DMS53 (cell line): Measurements from ENCODE around the gene PRDM8.
"Not testable (repeated sequence)": the region's sequence is repeated elsewhere in the genome, so short reads cannot be mapped to it uniquely, and the experiment has no call there.

Experiments
- DNase-seq: peaks from one replicate; lab custom pipeline; 2025; lab: John Stamatoyannopoulos, UW

The PRDM8 gene

DNA sequence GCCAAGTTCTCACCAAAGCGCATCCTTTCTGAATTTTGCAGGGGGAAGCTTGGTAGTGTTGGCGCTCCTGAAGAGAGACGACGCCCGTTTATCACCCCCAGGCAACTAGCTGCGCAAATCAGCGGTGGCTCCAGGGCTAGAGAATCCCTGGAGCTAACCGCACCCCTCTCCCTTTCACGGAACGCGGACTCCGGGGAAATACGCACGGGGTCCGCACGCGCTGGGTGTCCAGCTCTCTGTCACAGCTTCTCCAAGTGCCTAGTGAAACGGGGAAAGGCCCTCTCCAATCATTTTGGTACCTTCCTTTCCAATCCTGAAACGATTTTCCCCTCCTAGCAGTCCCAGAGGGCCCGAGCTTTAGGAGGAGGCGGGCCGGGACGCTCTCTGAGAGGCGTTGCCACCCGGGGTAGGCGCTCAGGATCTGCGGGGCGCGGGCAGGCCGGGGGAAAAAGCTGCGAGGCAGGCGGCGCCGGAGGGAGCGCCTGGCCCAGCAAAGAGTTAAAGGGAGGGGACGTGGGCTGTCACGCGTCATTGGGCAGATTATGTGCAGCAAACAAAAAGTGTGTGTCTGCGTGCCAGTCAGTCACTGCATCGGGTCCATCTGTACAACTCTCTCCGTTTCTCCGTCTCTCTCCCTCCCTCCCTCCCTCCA lies at the start of gene PRDM8:
Gene PRDM8 (plus strand): TSS at position 582 of the 652 bp plus-strand sequence. CDS start 2,578 bp downstream, outside the sequence.
- peak; percentile 54 for DNase-seq

- no peak for DNase-seq
Measured at GRCh38 chr4:80150387-80151180, 46.7 kb upstream of the PRDM8 start.

GRCh38 chr4:80151981-80152380 lies 45.3 kb upstream of the PRDM8 start:
- no peak for DNase-seq

- DNase-seq, result no peak
Measured at GRCh38 chr4:80153874-80154544, 43.3 kb upstream of the PRDM8 start.

- DNase-seq, result no peak
Measured at GRCh38 chr4:80154545-80154933, 42.8 kb upstream of the PRDM8 start.

- DNase-seq, result no peak
Measured at GRCh38 chr4:80155316-80155982, 41.9 kb upstream of the PRDM8 start.

- no peak for DNase-seq
Measured at GRCh38 chr4:80156410-80156809, 40.9 kb upstream of the PRDM8 start.

DNA sequence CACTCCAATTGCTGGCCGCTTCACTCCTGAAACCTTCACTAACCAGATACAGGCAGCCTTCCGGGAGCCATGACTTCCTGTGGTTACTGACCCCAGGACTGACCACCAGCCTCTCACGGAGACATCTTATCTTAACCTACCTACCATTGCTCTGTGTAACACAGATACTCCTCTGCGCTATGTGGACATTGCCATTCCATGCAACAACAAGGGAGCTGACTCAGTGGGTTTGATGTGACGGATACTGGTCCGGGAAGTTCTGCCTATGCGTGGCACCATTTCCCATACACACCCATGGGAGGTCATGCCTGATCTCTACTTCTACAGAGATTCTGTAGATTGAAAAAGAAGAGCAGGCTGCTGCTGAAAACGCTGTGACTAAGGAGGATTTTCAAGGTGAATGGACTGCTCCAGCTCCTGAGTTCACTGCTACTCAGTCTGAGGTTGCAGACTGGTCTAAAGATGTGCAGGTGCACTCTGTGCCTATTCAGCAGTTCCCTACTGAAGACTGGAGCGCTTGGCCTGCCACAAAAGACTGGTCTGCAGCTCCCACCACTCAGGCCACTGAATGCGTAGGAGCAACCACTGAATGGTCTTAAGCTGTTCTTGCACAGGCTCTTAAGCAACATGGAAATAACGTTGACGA lies 35.8 kb upstream of the PRDM8 start:
- peak; percentile 2 for DNase-seq

DNA sequence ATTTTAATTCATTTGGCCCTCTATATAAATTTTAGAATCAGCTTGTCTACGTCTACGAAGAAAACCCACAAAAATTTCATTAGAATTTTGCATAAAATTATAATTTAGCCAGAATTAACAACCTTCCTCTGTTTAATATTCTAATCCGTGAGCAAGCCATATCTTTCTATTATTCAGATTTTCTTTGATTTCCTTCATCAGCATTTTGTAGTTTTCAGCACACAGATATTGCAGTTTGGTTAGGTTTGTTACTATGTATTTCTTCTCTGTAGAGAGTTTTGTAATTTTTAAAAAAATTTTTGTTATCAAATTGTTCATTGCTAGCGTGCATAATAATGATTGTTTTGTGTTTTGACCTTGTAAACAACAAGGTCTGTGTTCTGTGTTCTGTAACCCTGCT lies 34.9 kb upstream of the PRDM8 start:
- DNase-seq, result no peak

- no peak for DNase-seq
Measured at GRCh38 chr4:80165855-80166254, 31.4 kb upstream of the PRDM8 start.

GRCh38 chr4:80171251-80171650 lies 26.1 kb upstream of the PRDM8 start:
- no peak for DNase-seq

- no peak for DNase-seq
Measured at GRCh38 chr4:80171656-80172055, 25.6 kb upstream of the PRDM8 start.

DNA sequence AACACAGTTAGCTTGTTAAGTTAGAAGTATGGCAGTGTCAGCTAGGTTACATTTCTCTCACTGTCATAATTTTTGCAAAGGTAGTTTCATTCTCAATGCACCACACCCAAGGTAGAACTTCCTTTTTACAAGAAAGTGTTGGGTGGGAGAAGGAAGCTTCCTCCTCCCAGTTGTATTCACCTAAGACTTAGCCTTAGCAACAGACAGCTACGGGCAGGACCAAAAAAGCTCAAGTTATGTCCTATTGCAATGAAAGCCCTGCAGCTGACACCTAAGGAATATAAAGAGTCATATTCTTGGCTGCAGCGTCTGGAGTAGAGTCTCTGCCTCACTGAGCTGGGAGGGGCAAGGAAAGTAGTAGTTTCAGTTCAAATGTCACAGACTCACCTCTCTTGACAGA lies 25.1 kb upstream of the PRDM8 start:
- DNase-seq, result no peak

DNA sequence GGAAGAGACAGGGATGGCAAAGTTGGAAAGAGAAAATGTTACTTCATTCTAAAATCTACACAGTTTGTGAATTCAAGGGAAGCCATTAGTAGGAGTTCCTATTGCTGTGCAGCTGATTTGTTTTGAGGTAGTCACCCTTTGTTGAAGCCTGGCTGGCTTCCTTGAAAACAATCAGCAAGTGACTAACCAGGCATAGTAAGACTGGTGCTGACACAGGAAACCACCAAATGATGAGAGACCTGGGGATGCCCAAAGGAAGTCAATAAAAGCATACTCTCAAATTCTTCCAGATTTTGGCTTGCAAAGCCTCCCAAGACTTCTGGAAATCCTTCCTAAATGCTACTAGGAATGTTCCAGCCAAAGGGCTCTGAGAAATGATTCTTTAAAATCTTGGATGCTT lies 23.9 kb upstream of the PRDM8 start:
- DNase-seq, result no peak

DNA sequence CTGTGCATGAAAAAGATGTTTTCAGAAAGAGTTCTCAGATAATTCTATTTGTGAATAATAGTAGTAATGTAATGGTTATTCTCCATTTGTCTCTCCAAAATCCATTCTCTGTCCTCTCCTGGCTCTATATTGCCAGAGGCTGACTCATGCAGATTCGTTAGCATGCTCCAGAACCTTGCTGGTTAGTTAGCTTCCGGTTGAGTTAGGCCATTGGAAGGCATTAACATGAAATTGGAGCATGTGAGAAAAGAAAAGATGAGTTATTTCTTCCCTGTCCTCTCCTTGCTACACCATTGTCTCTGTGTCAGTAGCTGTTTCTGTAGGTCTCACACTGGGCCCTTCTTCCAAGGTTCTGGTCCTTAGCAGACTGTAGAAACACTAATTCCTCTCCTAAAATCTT lies 23.5 kb upstream of the PRDM8 start:
- DNase-seq, result no peak

DNA sequence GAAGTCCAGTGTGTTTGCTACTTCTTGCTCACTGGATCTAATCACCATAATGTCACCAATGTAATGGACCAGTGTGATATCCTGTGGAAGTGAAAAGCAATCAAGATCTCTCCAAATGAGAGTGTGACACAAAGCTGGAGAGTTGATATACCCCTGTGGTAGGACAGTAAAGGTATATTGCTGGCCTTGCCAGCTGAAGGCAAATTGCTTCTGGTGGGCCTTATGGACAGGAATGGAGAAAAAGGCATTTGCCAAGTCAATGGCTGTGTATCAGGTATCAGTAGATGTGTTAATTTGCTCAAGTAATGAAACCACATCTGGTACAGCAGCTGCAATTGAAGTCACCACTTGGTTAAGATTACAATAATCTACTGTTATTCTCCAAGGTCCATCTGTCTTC lies 19.5 kb upstream of the PRDM8 start:
- DNase-seq, result not testable (repeated sequence)

GRCh38 chr4:80178964-80179363 lies 18.3 kb upstream of the PRDM8 start:
- DNase-seq, result no peak

DNA sequence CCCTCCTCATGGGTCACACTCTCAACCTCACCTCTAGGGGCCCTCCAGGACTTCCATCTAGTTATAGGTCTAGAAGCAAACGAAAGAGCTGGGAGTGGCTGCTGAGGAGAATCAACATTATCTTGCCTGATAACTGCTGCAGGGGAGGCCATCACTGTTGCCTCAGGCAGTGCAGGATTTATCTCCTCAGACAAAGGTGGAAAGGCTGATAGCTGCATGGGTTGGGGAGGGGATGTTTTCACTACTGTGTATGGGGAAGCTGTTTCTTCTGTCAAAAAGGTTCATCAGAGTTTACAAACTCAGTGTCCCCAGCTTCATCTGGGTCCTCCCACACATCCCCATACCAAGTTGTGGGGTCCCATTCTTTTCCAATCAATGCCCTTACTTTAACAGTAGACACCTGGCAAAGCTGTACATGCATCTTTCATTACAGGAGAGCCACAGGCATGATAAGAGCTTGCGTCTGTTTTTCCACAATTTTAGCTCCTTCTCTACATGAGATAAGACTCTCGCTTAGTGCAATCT lies 17.6 kb upstream of the PRDM8 start:
- DNase-seq, result no peak

DNA sequence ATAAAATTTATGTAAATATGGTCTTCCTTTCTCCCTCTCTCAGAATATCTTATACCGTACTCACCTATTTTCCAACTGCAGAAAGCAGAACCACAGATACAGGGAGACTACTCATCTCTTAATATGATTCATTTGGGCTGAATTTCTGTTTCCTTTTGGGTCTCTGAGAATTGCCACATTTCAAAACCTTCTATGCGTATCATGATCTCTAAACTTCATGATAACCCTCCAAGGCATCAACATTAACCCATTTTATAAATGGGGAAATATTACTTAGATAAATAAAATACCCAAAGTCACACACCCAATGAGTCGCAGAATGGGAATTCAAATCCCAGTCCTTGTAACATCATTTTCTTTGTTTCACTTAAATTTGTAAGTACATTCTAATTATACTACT lies 16.6 kb upstream of the PRDM8 start:
- no peak for DNase-seq

GRCh38 chr4:80182237-80182866 lies 15.0 kb upstream of the PRDM8 start:
- DNase-seq, result no peak
